ENCODE data around the gene NRIP1. TPM values are rescaled to one million over a fixed set of nuclear protein-coding genes. Genes with fewer than 3 reads are reported as not detected.

The NRIP1 gene
- total and polyA plus RNA-seq, 2 of the 13 experiments (the other 11 are each of a cell fraction or from before 2014, with no cell fraction given), result 21.0 to 69.0 TPM

DNA sequence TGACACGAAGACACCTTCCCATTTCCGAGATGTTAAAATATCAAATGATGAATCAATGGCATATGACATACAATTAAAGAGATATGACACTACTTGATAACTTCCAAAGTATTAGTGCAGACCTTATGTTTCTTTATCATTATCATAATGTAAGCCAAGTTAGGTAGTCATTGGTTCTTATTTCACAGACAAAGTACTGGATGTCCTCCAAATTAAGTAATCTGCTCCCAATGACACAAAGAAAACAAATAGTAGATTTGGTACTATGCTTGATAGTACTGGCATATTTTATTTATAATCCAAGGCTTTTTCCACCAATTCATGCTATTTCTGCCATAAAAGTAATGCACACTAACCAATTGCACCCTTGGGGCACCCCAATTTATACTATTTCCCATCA, 11.9 kb upstream of the NRIP1 start (continued):
- TF ChIP-seq, protein P1, sequence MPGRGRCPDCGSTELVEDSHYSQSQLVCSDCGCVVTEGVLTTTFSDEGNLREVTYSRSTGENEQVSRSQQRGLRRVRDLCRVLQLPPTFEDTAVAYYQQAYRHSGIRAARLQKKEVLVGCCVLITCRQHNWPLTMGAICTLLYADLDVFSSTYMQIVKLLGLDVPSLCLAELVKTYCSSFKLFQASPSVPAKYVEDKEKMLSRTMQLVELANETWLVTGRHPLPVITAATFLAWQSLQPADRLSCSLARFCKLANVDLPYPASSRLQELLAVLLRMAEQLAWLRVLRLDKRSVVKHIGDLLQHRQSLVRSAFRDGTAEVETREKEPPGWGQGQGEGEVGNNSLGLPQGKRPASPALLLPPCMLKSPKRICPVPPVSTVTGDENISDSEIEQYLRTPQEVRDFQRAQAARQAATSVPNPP (CRISPR knock-in tag; IDR thresholded peaks at IDR 0.05), result no peak
- no peak for TF ChIP-seq NR2F2 (IDR thresholded peaks at IDR 0.05; ENCODE audit: borderline replicate concordance, low read depth)
- TF ChIP-seq HOXD1 (CRISPR knock-in tag; IDR thresholded peaks at IDR 0.05), result no peak
- TF ChIP-seq, protein P2, sequence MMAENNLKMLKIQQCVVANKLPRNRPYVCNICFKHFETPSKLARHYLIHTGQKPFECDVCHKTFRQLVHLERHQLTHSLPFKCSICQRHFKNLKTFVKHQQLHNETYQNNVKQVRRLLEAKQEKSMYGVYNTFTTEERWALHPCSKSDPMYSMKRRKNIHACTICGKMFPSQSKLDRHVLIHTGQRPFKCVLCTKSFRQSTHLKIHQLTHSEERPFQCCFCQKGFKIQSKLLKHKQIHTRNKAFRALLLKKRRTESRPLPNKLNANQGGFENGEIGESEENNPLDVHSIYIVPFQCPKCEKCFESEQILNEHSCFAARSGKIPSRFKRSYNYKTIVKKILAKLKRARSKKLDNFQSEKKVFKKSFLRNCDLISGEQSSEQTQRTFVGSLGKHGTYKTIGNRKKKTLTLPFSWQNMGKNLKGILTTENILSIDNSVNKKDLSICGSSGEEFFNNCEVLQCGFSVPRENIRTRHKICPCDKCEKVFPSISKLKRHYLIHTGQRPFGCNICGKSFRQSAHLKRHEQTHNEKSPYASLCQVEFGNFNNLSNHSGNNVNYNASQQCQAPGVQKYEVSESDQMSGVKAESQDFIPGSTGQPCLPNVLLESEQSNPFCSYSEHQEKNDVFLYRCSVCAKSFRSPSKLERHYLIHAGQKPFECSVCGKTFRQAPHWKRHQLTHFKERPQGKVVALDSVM (CRISPR knock-in tag; IDR thresholded peaks at IDR 0.05), result no peak
- TF ChIP-seq, protein P3, sequence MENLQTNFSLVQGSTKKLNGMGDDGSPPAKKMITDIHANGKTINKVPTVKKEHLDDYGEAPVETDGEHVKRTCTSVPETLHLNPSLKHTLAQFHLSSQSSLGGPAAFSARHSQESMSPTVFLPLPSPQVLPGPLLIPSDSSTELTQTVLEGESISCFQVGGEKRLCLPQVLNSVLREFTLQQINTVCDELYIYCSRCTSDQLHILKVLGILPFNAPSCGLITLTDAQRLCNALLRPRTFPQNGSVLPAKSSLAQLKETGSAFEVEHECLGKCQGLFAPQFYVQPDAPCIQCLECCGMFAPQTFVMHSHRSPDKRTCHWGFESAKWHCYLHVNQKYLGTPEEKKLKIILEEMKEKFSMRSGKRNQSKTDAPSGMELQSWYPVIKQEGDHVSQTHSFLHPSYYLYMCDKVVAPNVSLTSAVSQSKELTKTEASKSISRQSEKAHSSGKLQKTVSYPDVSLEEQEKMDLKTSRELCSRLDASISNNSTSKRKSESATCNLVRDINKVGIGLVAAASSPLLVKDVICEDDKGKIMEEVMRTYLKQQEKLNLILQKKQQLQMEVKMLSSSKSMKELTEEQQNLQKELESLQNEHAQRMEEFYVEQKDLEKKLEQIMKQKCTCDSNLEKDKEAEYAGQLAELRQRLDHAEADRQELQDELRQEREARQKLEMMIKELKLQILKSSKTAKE (CRISPR knock-in tag; IDR thresholded peaks at IDR 0.05; ENCODE audit: borderline replicate concordance), result no peak
- TF ChIP-seq ZNF562 (CRISPR knock-in tag; IDR thresholded peaks at IDR 0.05; ENCODE audit: borderline replicate concordance), result no peak
- TF ChIP-seq ZNF773 (CRISPR knock-in tag; IDR thresholded peaks at IDR 0.05; ENCODE audit: borderline replicate concordance), result no peak
- TF ChIP-seq, protein P4, sequence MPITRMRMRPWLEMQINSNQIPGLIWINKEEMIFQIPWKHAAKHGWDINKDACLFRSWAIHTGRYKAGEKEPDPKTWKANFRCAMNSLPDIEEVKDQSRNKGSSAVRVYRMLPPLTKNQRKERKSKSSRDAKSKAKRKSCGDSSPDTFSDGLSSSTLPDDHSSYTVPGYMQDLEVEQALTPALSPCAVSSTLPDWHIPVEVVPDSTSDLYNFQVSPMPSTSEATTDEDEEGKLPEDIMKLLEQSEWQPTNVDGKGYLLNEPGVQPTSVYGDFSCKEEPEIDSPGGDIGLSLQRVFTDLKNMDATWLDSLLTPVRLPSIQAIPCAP (CRISPR knock-in tag; IDR thresholded peaks at IDR 0.05; ENCODE audit: low read depth), result no peak
- TF ChIP-seq, protein P5, sequence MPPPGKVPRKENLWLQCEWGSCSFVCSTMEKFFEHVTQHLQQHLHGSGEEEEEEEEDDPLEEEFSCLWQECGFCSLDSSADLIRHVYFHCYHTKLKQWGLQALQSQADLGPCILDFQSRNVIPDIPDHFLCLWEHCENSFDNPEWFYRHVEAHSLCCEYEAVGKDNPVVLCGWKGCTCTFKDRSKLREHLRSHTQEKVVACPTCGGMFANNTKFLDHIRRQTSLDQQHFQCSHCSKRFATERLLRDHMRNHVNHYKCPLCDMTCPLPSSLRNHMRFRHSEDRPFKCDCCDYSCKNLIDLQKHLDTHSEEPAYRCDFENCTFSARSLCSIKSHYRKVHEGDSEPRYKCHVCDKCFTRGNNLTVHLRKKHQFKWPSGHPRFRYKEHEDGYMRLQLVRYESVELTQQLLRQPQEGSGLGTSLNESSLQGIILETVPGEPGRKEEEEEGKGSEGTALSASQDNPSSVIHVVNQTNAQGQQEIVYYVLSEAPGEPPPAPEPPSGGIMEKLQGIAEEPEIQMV (CRISPR knock-in tag; IDR thresholded peaks at IDR 0.05; ENCODE audit: low read depth), result no peak
- no peak for TF ChIP-seq TMF1 (CRISPR knock-in tag; IDR thresholded peaks at IDR 0.05; ENCODE audit: low read depth)

Measured in HepG2 (cell line).